ENCODE results near the gene IPCEF1. TPM values are rescaled to one million over a fixed set of nuclear protein-coding genes. Genes with fewer than 3 reads are reported as not detected.

IPCEF1 gene
- total RNA-seq, 2 donors from 2014 or later: 50.4 to 63.1 TPM

DNA sequence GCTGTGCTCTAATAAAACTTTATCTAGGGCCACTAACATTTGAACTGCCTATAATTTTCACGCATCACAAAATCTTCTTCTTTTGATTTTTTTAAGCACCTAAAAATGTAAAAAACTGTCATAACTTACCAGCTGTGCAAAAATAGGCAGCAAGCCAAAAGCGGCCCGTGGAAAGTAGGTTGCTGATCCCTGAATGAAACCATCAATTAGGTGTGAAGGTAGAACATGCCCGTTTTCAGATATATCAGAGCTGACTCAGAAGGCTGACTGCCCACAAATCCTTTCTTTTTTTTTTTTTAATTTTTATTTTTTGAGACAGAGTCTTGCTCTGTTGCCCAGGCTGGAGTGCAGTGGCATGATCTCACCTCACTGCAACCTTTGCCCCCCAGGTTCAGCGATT, 4.9 kb upstream of the IPCEF1 start:
- Mint-ChIP-seq H3K27me3 (peaks cover 35% of the 10 kb centered on the region), H3K4me1 (peaks cover 2% of the 10 kb centered on the region), H3K36me3 (ENCODE audit: low read depth) (no peaks in the 10 kb centered on the region), H3K27ac (no peak overlapping the region), H3K4me3 (no peak overlapping the region)
- H3K9me3 ChIP-seq (ENCODE audit: control insufficient read depth, low read length, poor library complexity, severe bottlenecking): no peaks in the 10 kb centered on the region
- DNase-seq (no peak), ATAC-seq (no peak)

GRCh38 chr6:154360476-154360875, 3.9 kb upstream of the IPCEF1 start:
- H3K4me1 Mint-ChIP-seq: peaks cover 2% of the 10 kb centered on the region
- no peaks in the 10 kb centered on the region for H3K9me3 ChIP-seq (ENCODE audit: control insufficient read depth, low read length, poor library complexity, severe bottlenecking)
- ATAC-seq: no peak
- H3K27me3 Mint-ChIP-seq: peaks cover 45% of the 10 kb centered on the region
- H3K27ac Mint-ChIP-seq: no peak overlapping the region
- H3K36me3 Mint-ChIP-seq (ENCODE audit: low read depth): no peaks in the 10 kb centered on the region
- no peak overlapping the region for H3K4me3 Mint-ChIP-seq
- no peak for DNase-seq

DNA sequence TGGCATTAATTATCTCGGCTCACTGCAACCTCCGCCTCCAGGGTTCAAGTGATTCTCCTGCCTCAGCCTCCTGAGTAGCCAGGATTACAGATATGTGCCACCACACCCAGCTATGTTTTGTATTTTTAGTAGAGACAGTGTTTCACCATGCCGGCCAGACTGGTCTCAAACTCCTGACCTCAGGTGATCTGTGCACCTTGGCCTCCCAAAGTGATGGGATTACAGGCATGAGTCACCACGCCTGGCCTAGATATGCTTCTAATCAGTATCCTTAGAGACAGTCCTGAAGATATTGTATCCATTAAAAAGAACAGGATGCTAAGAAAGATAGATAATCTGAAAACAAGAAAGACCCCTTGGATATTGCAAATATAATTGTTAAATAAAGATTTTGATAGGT, 3.1 kb upstream of the IPCEF1 start:
- ATAC-seq (no peak), DNase-seq (no peak)
- Mint-ChIP-seq H3K4me3 (no peak overlapping the region), H3K36me3 (ENCODE audit: low read depth) (no peaks in the 10 kb centered on the region), H3K4me1 (peaks cover 4% of the 10 kb centered on the region), H3K27me3 (peaks cover 45% of the 10 kb centered on the region), H3K27ac (no peak overlapping the region)
- no peaks in the 10 kb centered on the region for H3K9me3 ChIP-seq (ENCODE audit: control insufficient read depth, low read length, poor library complexity, severe bottlenecking)

DNA sequence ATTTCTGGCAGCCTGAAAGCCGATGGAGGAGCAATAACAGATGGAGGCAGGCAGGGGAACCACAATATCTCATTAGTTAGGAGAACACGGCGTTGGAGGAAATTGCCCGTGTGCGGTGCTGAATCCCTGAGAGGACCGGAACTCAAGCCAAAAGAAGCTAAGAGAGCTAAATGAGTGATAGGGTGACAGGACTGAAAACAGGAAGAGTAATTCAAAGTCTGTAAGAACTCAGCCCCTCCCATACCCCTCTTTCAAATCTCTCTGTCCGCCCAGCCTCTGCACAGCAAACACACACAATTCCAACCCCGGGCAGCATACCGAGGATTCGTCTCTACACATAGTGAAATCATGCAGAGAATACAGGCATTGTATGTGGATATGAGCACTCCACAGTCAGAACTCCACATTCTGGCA, 2.6 kb upstream of the IPCEF1 start:
- no peak overlapping the region for H3K4me3 Mint-ChIP-seq
- ATAC-seq (no peak), DNase-seq (no peak)
- no peaks in the 10 kb centered on the region for H3K36me3 Mint-ChIP-seq (ENCODE audit: low read depth)
- peaks cover 4% of the 10 kb centered on the region for H3K4me1 Mint-ChIP-seq
- peaks cover 45% of the 10 kb centered on the region for H3K27me3 Mint-ChIP-seq
- H3K9me3 ChIP-seq (ENCODE audit: control insufficient read depth, low read length, poor library complexity, severe bottlenecking): no peaks in the 10 kb centered on the region
- no peak overlapping the region for H3K27ac Mint-ChIP-seq

GRCh38 chr6:154358019-154358545, 1.5 kb upstream of the IPCEF1 start:
- Mint-ChIP-seq H3K36me3 (ENCODE audit: low read depth) (no peaks in the 10 kb centered on the region), H3K27me3 (peaks cover 45% of the 10 kb centered on the region), H3K4me3 (no peak overlapping the region), H3K4me1 (peaks cover 4% of the 10 kb centered on the region), H3K27ac (no peak overlapping the region)
- DNase-seq (no peak), ATAC-seq (no peak)
- no peaks in the 10 kb centered on the region for H3K9me3 ChIP-seq (ENCODE audit: control insufficient read depth, low read length, poor library complexity, severe bottlenecking)

DNA sequence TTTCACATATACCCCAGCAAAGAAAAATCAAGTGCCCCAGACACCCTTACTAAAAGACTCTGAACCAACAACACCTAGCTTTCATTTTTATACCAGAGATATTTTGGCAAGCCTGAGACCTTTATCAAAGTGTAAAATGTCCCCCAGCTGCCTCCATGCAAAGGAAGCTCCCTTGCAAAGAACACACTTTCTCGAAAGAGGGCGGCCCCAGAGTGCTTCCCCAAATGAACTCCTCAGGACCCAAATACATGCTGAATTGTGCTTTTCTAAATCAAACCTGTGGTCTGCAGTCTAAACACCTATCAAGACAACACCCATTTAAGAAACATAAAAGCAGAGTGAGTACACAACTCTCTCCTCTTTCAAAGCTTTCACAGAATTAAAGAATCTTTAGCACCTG, 490 bp downstream of the IPCEF1 start:
- peaks cover 6% of the 10 kb centered on the region for H3K4me1 Mint-ChIP-seq
- peaks cover 36% of the 10 kb centered on the region for H3K27me3 Mint-ChIP-seq
- ATAC-seq (no peak), DNase-seq (no peak)
- no peak overlapping the region for H3K4me3 Mint-ChIP-seq
- no peaks in the 10 kb centered on the region for H3K36me3 Mint-ChIP-seq (ENCODE audit: low read depth)
- H3K9me3 ChIP-seq (ENCODE audit: control insufficient read depth, low read length, poor library complexity, severe bottlenecking): no peaks in the 10 kb centered on the region
- no peak overlapping the region for H3K27ac Mint-ChIP-seq

GRCh38 chr6:154354265-154354777, 2.3 kb downstream of the IPCEF1 start:
- no peaks in the 10 kb centered on the region for H3K9me3 ChIP-seq (ENCODE audit: control insufficient read depth, low read length, poor library complexity, severe bottlenecking)
- Mint-ChIP-seq H3K27me3 (peaks cover 28% of the 10 kb centered on the region), H3K36me3 (ENCODE audit: low read depth) (no peaks in the 10 kb centered on the region), H3K4me3 (no peak overlapping the region), H3K4me1 (peaks cover 6% of the 10 kb centered on the region), H3K27ac (no peak overlapping the region)
- no peak for ATAC-seq
- no peak for DNase-seq

- H3K27ac Mint-ChIP-seq: no peak overlapping the region
- no peaks in the 10 kb centered on the region for H3K36me3 Mint-ChIP-seq (ENCODE audit: low read depth)
- ATAC-seq: no peak
- DNase-seq: no peak
- H3K27me3 Mint-ChIP-seq: peaks cover 21% of the 10 kb centered on the region
- peaks cover 6% of the 10 kb centered on the region for H3K4me1 Mint-ChIP-seq
- no peak overlapping the region for H3K4me3 Mint-ChIP-seq
- no peaks in the 10 kb centered on the region for H3K9me3 ChIP-seq (ENCODE audit: control insufficient read depth, low read length, poor library complexity, severe bottlenecking)
Measured at GRCh38 chr6:154353626-154354025, 3.0 kb downstream of the IPCEF1 start.

GRCh38 chr6:154352898-154353585, 3.6 kb downstream of the IPCEF1 start:
- ATAC-seq: no peak
- H3K36me3 Mint-ChIP-seq (ENCODE audit: low read depth): no peaks in the 10 kb centered on the region
- no peaks in the 10 kb centered on the region for H3K9me3 ChIP-seq (ENCODE audit: control insufficient read depth, low read length, poor library complexity, severe bottlenecking)
- H3K4me1 Mint-ChIP-seq: peaks cover 6% of the 10 kb centered on the region
- DNase-seq: no peak
- H3K4me3 Mint-ChIP-seq: no peak overlapping the region
- no peak overlapping the region for H3K27ac Mint-ChIP-seq
- peaks cover 15% of the 10 kb centered on the region for H3K27me3 Mint-ChIP-seq

GRCh38 chr6:154350293-154350692, 6.3 kb downstream of the IPCEF1 start:
- H3K27me3 Mint-ChIP-seq: no peaks in the 10 kb centered on the region
- H3K4me1 Mint-ChIP-seq: peaks cover 4% of the 10 kb centered on the region
- no peak overlapping the region for H3K4me3 Mint-ChIP-seq
- DNase-seq: no peak
- no peak for ATAC-seq
- H3K9me3 ChIP-seq (ENCODE audit: control insufficient read depth, low read length, poor library complexity, severe bottlenecking): no peaks in the 10 kb centered on the region
- no peaks in the 10 kb centered on the region for H3K36me3 Mint-ChIP-seq (ENCODE audit: low read depth)
- H3K27ac Mint-ChIP-seq: no peak overlapping the region

- H3K4me3 Mint-ChIP-seq: no peak overlapping the region
- H3K9me3 ChIP-seq (ENCODE audit: control insufficient read depth, low read length, poor library complexity, severe bottlenecking): no peaks in the 10 kb centered on the region
- H3K27ac Mint-ChIP-seq: no peak overlapping the region
- no peak for ATAC-seq
- no peaks in the 10 kb centered on the region for H3K27me3 Mint-ChIP-seq
- DNase-seq: no peak
- peaks cover 4% of the 10 kb centered on the region for H3K4me1 Mint-ChIP-seq
- H3K36me3 Mint-ChIP-seq (ENCODE audit: low read depth): no peaks in the 10 kb centered on the region
Measured at GRCh38 chr6:154347981-154348380, 8.6 kb downstream of the IPCEF1 start.

DNA sequence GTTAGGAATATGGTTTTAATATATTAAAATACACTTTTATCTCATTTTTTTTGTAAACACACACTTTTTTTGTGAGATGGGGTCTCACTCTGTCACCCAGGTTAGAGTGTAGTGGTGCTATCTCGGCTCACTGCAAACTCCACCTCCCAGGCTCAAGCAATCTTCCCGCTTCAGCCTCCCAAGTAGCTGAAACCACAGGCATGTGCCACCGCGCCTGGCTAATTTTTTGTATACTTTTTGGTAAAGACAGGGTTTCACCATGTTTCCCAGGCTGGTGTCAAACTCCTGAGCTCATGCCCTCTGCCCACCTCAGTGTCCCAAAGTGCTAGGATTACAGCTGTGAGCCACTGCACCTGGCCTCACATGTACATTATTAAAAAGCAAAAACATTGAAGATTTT, 10.8 kb downstream of the IPCEF1 start:
- ATAC-seq (no peak), DNase-seq (no peak)
- H3K27ac Mint-ChIP-seq: no peak overlapping the region
- no peaks in the 10 kb centered on the region for H3K9me3 ChIP-seq (ENCODE audit: control insufficient read depth, low read length, poor library complexity, severe bottlenecking)
- peaks cover 6% of the 10 kb centered on the region for H3K4me1 Mint-ChIP-seq
- H3K4me3 Mint-ChIP-seq: no peak overlapping the region
- H3K27me3 Mint-ChIP-seq: peaks cover 7% of the 10 kb centered on the region
- no peaks in the 10 kb centered on the region for H3K36me3 Mint-ChIP-seq (ENCODE audit: low read depth)

DNA sequence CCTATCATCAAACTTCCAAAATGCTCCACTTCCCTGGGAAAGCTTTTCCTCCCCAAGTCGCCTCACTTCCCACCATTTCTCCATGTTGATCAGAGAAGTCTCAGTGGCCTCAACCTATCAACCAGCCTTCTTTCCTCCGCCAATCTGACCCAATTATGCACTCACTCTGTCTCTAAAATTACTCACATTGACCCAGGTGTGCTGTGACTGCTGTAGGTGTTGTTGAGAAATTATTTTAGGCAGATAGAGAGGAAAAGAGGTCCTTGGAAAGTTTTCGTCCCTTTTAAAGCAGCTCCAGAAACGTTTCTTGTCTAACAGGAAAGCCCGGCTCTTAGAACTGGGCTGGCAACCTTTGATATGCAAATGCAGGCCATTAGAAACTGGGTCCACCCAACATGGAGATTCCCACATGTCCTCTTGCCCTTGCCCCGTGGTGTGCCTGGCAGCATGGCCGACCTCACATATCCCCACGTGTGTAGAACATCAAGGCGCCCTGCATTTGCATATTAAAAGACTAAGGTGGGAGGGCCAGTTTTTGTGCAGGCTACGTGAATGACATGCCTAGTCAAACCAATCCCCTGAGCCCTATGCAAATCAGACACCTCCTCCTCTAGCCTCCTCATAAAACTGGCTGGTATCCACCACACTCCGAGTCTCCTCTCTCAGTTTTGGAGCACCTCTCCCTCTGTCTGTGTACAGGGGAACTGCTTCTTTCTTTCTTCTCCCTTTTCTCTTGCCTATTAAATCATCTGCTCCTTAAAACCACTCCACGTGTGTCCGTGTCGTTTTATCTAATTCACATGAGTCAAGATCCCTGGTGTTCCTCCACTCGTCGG, 12.9 kb downstream of the IPCEF1 start:
- H3K27me3 Mint-ChIP-seq: peaks cover 7% of the 10 kb centered on the region
- peaks cover 6% of the 10 kb centered on the region for H3K4me1 Mint-ChIP-seq
- H3K27ac Mint-ChIP-seq: no peak overlapping the region
- no peaks in the 10 kb centered on the region for H3K9me3 ChIP-seq (ENCODE audit: control insufficient read depth, low read length, poor library complexity, severe bottlenecking)
- DNase-seq: no peak
- no peak overlapping the region for H3K4me3 Mint-ChIP-seq
- ATAC-seq: peak; percentile 40
- no peaks in the 10 kb centered on the region for H3K36me3 Mint-ChIP-seq (ENCODE audit: low read depth)
